ENCODE results near the gene CD1E.

CD1E gene

GRCh38 chr1:158353303-158354075 is at the start of gene CD1E:
Gene CD1E, plus strand, starts transcription at chr1:158353894. Its CDS starts 95 bp downstream, at chr1:158353989.
- no peaks in the 10 kb centered on the region for H3K27me3 ChIP-seq (ENCODE audit: control insufficient read depth, insufficient read depth, low read length)
- no peak within 1 kb of the TSS for H3K9ac ChIP-seq (ENCODE audit: low read depth, low read length)
- H3K36me3 ChIP-seq (ENCODE audit: control insufficient read depth, insufficient read depth, low read length), result no peaks in the 10 kb centered on the region
- no peaks in the 10 kb centered on the region for H3K9me3 ChIP-seq (ENCODE audit: control insufficient read depth, insufficient read depth, low read length)
- H3K4me3 ChIP-seq (ENCODE audit: low read depth, low read length), result no peak within 1 kb of the TSS
- H3K27ac ChIP-seq (ENCODE audit: low read depth, low read length), result no peak within 1 kb of the TSS
- 0 out of 2 replicates have a peak, but pooled peaks cover 4% of the 10 kb centered on the region for H3K4me1 ChIP-seq (ENCODE audit: control insufficient read depth, insufficient read depth, low read length)

DNA sequence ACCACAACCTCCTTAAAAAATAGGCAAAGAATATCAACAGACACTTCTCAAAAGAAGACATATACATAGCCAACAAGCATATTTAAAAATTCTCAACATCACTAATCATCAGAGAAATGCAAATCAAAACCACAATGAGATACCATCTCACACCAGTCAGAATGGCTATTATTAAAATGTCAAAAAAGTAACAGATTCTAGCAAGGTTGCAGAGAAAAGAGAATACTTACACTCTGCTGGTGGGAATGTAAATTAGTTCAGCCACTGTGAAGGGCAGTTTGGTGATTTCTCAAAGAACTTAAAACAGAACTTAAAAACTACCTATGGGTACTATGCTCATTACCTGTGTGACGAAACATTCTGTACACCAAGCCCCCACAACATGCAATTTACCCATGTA is 43.1 kb upstream of the CD1E start:
- Histone ChIP-seq H3K9me3 (ENCODE audit: control insufficient read depth, insufficient read depth, low read length) (no peaks in the 10 kb centered on the region), H3K36me3 (ENCODE audit: control insufficient read depth, insufficient read depth, low read length) (no peaks in the 10 kb centered on the region), H3K4me1 (ENCODE audit: control insufficient read depth, insufficient read depth, low read length) (no peaks in the 10 kb centered on the region), H3K27ac (ENCODE audit: low read depth, low read length) (no peak overlapping the region), H3K9ac (ENCODE audit: low read depth, low read length) (no peak overlapping the region), H3K27me3 (ENCODE audit: control insufficient read depth, insufficient read depth, low read length) (no peaks in the 10 kb centered on the region), H3K4me3 (ENCODE audit: low read depth, low read length) (no peak overlapping the region)

DNA sequence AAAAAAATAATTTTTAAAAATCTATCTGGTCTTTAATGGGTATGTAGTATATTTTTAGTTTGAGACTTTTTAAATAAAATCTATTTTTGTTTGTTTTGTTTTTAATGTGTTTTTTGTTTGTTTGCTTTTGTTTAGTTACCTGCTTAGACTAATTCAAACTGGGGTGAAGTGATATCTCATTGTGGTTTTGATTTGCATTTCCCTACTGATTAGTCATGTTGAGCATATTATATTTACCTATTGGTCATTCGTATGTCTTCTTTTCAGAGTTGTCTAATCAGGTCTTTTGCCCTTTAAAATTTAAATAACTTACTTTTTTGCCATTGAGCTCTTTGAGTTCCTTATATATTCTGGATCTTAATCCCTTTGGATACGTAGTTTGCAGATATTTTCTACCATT is 42.6 kb upstream of the CD1E start:
- H3K9ac ChIP-seq (ENCODE audit: low read depth, low read length), result no peak overlapping the region
- H3K9me3 ChIP-seq (ENCODE audit: control insufficient read depth, insufficient read depth, low read length), result no peaks in the 10 kb centered on the region
- no peaks in the 10 kb centered on the region for H3K36me3 ChIP-seq (ENCODE audit: control insufficient read depth, insufficient read depth, low read length)
- no peaks in the 10 kb centered on the region for H3K4me1 ChIP-seq (ENCODE audit: control insufficient read depth, insufficient read depth, low read length)
- H3K27me3 ChIP-seq (ENCODE audit: control insufficient read depth, insufficient read depth, low read length), result no peaks in the 10 kb centered on the region
- no peak overlapping the region for H3K4me3 ChIP-seq (ENCODE audit: low read depth, low read length)
- no peak overlapping the region for H3K27ac ChIP-seq (ENCODE audit: low read depth, low read length)

DNA sequence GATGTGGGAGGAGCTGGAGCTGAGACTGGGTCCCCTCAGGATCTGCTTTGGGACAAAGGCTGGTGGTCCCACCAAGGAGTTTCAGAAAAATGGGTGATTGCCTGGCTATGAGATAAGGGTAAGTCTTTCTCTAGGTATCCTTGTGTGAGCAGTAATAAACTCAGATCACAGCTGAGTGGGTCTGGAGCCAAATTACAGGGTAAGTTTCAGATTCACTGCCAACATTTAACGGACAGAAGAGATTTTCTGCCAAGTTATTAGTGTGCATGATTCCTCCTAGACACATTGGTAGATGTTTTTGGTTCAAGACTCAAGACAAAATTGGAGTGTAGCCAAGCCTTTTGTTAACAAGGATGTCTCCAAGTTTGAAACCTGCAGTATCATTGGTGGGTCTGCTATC is 29.8 kb upstream of the CD1E start:
- H3K9ac ChIP-seq (ENCODE audit: low read depth, low read length), result no peak overlapping the region
- no peaks in the 10 kb centered on the region for H3K27me3 ChIP-seq (ENCODE audit: control insufficient read depth, insufficient read depth, low read length)
- H3K27ac ChIP-seq (ENCODE audit: low read depth, low read length), result no peak overlapping the region
- no peaks in the 10 kb centered on the region for H3K4me1 ChIP-seq (ENCODE audit: control insufficient read depth, insufficient read depth, low read length)
- no peaks in the 10 kb centered on the region for H3K9me3 ChIP-seq (ENCODE audit: control insufficient read depth, insufficient read depth, low read length)
- no peak overlapping the region for H3K4me3 ChIP-seq (ENCODE audit: low read depth, low read length)
- no peaks in the 10 kb centered on the region for H3K36me3 ChIP-seq (ENCODE audit: control insufficient read depth, insufficient read depth, low read length)

- Histone ChIP-seq H3K36me3 (ENCODE audit: control insufficient read depth, insufficient read depth, low read length) (no peaks in the 10 kb centered on the region), H3K9me3 (ENCODE audit: control insufficient read depth, insufficient read depth, low read length) (no peaks in the 10 kb centered on the region), H3K4me3 (ENCODE audit: low read depth, low read length) (no peak overlapping the region)
Observed at GRCh38 chr1:158324395-158324794, 29.3 kb upstream of the CD1E start.

GRCh38 chr1:158327481-158327880 is 26.2 kb upstream of the CD1E start:
- no peak overlapping the region for H3K4me3 ChIP-seq (ENCODE audit: low read depth, low read length)
- H3K27ac ChIP-seq (ENCODE audit: low read depth, low read length), result no peak overlapping the region
- no peaks in the 10 kb centered on the region for H3K27me3 ChIP-seq (ENCODE audit: control insufficient read depth, insufficient read depth, low read length)
- no peaks in the 10 kb centered on the region for H3K9me3 ChIP-seq (ENCODE audit: control insufficient read depth, insufficient read depth, low read length)
- H3K9ac ChIP-seq (ENCODE audit: low read depth, low read length), result no peak overlapping the region
- H3K36me3 ChIP-seq (ENCODE audit: control insufficient read depth, insufficient read depth, low read length), result no peaks in the 10 kb centered on the region
- no peaks in the 10 kb centered on the region for H3K4me1 ChIP-seq (ENCODE audit: control insufficient read depth, insufficient read depth, low read length)

More at GRCh38 chr1:158324395-158324794, 29.3 kb upstream of the CD1E start:
- Histone ChIP-seq H3K9ac (ENCODE audit: low read depth, low read length) (no peak overlapping the region), H3K27me3 (ENCODE audit: control insufficient read depth, insufficient read depth, low read length) (no peaks in the 10 kb centered on the region), H3K4me1 (ENCODE audit: control insufficient read depth, insufficient read depth, low read length) (no peaks in the 10 kb centered on the region), H3K27ac (ENCODE audit: low read depth, low read length) (no peak overlapping the region)

- Histone ChIP-seq H3K27me3 (ENCODE audit: control insufficient read depth, insufficient read depth, low read length) (no peaks in the 10 kb centered on the region), H3K4me1 (ENCODE audit: control insufficient read depth, insufficient read depth, low read length) (no peaks in the 10 kb centered on the region), H3K9me3 (ENCODE audit: control insufficient read depth, insufficient read depth, low read length) (no peaks in the 10 kb centered on the region), H3K36me3 (ENCODE audit: control insufficient read depth, insufficient read depth, low read length) (no peaks in the 10 kb centered on the region), H3K27ac (ENCODE audit: low read depth, low read length) (no peak overlapping the region), H3K9ac (ENCODE audit: low read depth, low read length) (no peak overlapping the region), H3K4me3 (ENCODE audit: low read depth, low read length) (no peak overlapping the region)
Observed at GRCh38 chr1:158328426-158328825, 25.3 kb upstream of the CD1E start.

GRCh38 chr1:158329300-158329699 is 24.4 kb upstream of the CD1E start:
- Histone ChIP-seq H3K27ac (ENCODE audit: low read depth, low read length) (no peak overlapping the region), H3K4me1 (ENCODE audit: control insufficient read depth, insufficient read depth, low read length) (no peaks in the 10 kb centered on the region), H3K9me3 (ENCODE audit: control insufficient read depth, insufficient read depth, low read length) (no peaks in the 10 kb centered on the region)

DNA sequence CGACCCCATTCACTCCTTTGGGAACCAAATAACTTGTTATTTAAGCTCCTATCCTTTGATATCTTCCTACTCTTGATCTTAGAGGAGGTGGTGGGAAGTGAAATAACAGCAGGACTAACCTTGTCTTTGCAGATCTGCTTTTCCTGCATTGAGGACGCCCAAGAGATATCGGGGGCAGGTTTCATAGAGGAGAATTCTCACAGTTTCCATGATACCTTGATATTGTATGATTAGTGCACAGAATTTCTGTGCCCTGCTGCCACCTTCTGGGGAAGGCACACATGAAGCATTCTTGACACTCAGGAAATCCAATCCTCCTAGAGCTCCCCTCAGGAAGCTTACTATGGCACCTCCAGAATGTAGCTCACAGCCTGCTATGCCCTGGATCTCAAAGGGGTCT is 24.0 kb upstream of the CD1E start:
- Histone ChIP-seq H3K27ac (ENCODE audit: low read depth, low read length) (no peak overlapping the region), H3K9me3 (ENCODE audit: control insufficient read depth, insufficient read depth, low read length) (no peaks in the 10 kb centered on the region), H3K27me3 (ENCODE audit: control insufficient read depth, insufficient read depth, low read length) (no peaks in the 10 kb centered on the region), H3K4me3 (ENCODE audit: low read depth, low read length) (no peak overlapping the region), H3K36me3 (ENCODE audit: control insufficient read depth, insufficient read depth, low read length) (no peaks in the 10 kb centered on the region), H3K9ac (ENCODE audit: low read depth, low read length) (no peak overlapping the region), H3K4me1 (ENCODE audit: control insufficient read depth, insufficient read depth, low read length) (no peaks in the 10 kb centered on the region)

More at GRCh38 chr1:158329300-158329699, 24.4 kb upstream of the CD1E start:
- Histone ChIP-seq H3K27me3 (ENCODE audit: control insufficient read depth, insufficient read depth, low read length) (no peaks in the 10 kb centered on the region), H3K4me3 (ENCODE audit: low read depth, low read length) (no peak overlapping the region), H3K36me3 (ENCODE audit: control insufficient read depth, insufficient read depth, low read length) (no peaks in the 10 kb centered on the region), H3K9ac (ENCODE audit: low read depth, low read length) (no peak overlapping the region)

GRCh38 chr1:158330391-158331105 is 23.1 kb upstream of the CD1E start:
- H3K4me3 ChIP-seq (ENCODE audit: low read depth, low read length), result no peak overlapping the region
- H3K9ac ChIP-seq (ENCODE audit: low read depth, low read length), result no peak overlapping the region
- no peaks in the 10 kb centered on the region for H3K9me3 ChIP-seq (ENCODE audit: control insufficient read depth, insufficient read depth, low read length)
- H3K36me3 ChIP-seq (ENCODE audit: control insufficient read depth, insufficient read depth, low read length), result no peaks in the 10 kb centered on the region
- H3K4me1 ChIP-seq (ENCODE audit: control insufficient read depth, insufficient read depth, low read length), result no peaks in the 10 kb centered on the region
- H3K27me3 ChIP-seq (ENCODE audit: control insufficient read depth, insufficient read depth, low read length), result no peaks in the 10 kb centered on the region
- H3K27ac ChIP-seq (ENCODE audit: low read depth, low read length), result no peak overlapping the region

GRCh38 chr1:158331106-158331425 is 22.6 kb upstream of the CD1E start:
- Histone ChIP-seq H3K4me1 (ENCODE audit: control insufficient read depth, insufficient read depth, low read length) (no peaks in the 10 kb centered on the region), H3K9ac (ENCODE audit: low read depth, low read length) (no peak overlapping the region), H3K27ac (ENCODE audit: low read depth, low read length) (no peak overlapping the region), H3K36me3 (ENCODE audit: control insufficient read depth, insufficient read depth, low read length) (no peaks in the 10 kb centered on the region), H3K27me3 (ENCODE audit: control insufficient read depth, insufficient read depth, low read length) (no peaks in the 10 kb centered on the region), H3K9me3 (ENCODE audit: control insufficient read depth, insufficient read depth, low read length) (no peaks in the 10 kb centered on the region), H3K4me3 (ENCODE audit: low read depth, low read length) (no peak overlapping the region)
